ENCODE results near the gene VHLL.

The VHLL gene

DNA sequence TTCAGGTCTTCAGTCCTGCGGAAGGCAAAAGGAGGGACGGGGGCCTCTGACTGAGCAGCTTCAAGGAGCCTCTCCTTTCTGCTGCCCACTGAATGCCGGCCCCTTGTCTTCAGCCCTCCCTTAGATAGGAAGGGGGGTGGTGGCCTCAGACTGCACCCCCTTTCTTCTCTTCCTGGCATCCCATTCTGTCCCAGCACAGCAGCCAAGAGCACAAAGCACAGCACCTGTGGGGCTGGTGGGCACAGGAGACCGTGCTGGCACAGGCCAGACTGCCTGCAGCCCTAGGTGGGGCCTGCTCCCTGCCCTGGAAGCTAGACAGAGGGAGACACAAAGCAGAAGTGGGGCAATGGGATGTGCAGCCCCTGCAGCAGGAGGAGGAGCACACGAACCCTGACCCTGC, 49.5 kb downstream of the VHLL start:
- no peak for DNase-seq

Measured in NCI-H2029 (cell line).